DOHH2 (cell line): ENCODE data around the gene MIPOL1.

ENCODE experiments used
- EZH2phosphoT487 ChIP-seq: fragments of 200-600 bp; sonication (generic); IDR thresholded peaks from 2 replicates; pipeline ENCODE4 v1.6.1; 2017; ENCODE audit warnings: borderline replicate concordance, mild to moderate bottlenecking, antibody characterized with exemption, low read length, moderate library complexity, mixed read lengths
- TF ChIP-seq, protein P1 (sequence below): fragments of 200-600 bp; sonication (generic); IDR thresholded peaks from one replicate; pipeline ENCODE4 v1.5.1; 2014; ENCODE audit warnings: antibody characterized with exemption, mild to moderate bottlenecking, low read depth, low read length; ENCODE audit not compliant: poor library complexity, severe bottlenecking

DNA sequence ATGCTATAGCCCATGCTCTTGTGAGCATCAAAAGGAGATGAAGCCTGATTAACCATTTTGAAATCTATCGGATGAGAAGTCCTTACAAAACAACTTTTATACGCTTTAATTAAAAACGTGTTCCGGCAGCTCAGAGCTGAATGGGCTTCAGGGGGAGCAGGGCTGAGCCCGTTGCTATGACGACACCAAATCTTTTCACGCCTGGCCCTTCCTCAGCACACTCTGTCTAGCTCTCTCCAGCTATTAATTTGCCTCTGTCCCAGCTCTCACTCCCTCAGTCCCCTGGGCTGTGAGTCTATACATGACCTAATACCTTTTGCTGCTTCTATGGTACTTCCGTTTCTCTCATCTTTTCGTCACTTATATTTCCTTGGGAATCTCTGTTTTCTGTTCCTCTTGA lies 381.5 kb downstream of the MIPOL1 start:
- no peak for TF ChIP-seq EZH2phosphoT487
- TF ChIP-seq, protein P1, sequence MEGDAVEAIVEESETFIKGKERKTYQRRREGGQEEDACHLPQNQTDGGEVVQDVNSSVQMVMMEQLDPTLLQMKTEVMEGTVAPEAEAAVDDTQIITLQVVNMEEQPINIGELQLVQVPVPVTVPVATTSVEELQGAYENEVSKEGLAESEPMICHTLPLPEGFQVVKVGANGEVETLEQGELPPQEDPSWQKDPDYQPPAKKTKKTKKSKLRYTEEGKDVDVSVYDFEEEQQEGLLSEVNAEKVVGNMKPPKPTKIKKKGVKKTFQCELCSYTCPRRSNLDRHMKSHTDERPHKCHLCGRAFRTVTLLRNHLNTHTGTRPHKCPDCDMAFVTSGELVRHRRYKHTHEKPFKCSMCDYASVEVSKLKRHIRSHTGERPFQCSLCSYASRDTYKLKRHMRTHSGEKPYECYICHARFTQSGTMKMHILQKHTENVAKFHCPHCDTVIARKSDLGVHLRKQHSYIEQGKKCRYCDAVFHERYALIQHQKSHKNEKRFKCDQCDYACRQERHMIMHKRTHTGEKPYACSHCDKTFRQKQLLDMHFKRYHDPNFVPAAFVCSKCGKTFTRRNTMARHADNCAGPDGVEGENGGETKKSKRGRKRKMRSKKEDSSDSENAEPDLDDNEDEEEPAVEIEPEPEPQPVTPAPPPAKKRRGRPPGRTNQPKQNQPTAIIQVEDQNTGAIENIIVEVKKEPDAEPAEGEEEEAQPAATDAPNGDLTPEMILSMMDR, result no peak
